NCI-H1048 (cell line): ENCODE results near the gene PLIN3.
"Not testable (repeated sequence)": the region's sequence is repeated elsewhere in the genome, so short reads cannot be mapped to it uniquely, and the experiment has no call there.

Experiments used
- DNase-seq: peaks from one replicate; lab custom pipeline; 2025; lab: John Stamatoyannopoulos, UW

Gene PLIN3

GRCh38 chr19:4811328-4812131, 55.9 kb downstream of the PLIN3 start:
- DNase-seq: peak; percentile 34

GRCh38 chr19:4807188-4807587, 60.3 kb downstream of the PLIN3 start:
- DNase-seq: no peak

- no peak for DNase-seq
Observed at GRCh38 chr19:4806384-4806783, 61.1 kb downstream of the PLIN3 start.

DNA sequence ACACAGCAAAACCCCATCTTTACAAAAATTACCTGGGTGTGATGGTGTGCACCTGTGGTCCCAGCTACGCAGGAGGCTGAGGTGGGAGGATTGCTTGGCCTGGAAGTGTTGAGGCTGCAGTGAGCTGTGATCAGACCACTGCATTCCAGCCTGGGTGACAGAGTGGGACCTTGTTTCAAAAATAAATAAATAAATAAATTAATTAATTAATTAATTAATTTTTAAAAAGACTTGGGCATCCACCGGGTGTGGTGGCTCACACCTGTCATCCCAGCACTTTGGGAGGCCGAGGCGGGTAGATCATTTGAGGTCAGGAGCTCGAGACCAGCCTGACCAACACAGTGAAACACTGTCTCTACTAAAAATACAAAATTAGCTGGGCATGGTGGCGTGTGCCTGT, 62.3 kb downstream of the PLIN3 start:
- not testable (repeated sequence) for DNase-seq

DNA sequence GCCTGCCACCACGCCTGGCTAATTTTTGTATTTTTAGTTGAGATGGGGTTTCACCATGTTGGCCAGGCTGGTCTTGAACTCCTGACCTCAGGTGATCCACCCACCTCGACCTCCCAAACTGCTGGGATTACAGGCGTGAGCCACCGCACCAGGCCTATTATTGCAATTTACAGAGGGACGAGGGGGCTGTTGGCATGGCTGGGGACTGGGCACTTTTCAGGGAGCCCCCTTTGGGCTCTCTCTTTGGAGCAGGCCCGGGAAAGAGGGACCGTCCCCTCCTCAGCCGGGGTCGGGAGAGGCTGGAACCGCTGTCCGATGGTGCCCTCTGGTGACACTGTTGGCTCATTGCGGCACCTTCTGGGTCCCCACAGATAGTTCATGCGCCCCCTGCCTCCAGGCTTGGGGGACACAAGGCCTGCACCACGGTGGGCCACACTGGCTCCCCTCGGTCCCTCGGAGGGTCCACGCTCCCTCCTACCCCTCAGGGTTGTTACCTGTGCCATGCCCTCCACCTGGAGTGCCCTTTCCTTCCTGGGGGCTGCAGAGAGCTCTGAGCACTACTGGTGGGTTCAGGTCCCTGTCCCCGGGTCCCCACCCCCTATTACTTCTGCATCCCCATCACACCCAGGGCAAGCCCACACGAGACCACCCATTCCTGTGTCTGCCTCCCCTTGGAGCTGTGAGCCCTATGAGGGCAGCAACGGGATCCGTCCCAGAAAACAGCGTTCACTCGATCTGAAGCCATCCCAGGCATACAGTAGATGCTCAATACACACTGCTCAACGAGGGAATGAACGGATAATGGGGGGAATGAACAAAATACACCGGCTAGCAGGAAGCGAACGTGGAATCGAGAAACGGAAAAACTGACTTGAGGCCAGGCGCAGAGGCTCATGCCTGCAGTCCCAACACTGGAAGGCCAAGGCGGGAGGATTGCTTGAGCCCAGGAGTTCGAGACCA, 63.5 kb downstream of the PLIN3 start:
- DNase-seq: no peak

DNA sequence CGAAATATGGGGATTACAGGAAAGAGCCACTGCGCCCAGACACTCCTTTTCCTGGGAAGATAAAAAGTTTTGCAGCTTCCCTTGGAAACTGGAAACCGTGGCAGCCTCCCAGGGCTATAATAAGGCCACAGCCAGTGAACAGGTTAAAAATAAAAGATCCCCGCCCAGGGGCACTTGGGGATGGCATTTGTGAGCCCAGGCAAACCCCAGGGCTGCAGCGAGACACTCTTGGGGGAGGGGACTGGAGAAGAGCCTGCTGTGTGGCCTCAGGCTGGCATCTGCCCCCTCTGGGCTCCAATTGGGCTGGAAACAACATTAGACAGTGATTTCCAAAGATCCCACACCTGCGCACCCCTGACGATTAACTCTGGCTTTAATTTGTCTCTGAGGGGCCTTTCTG, 64.8 kb downstream of the PLIN3 start:
- DNase-seq: no peak

DNA sequence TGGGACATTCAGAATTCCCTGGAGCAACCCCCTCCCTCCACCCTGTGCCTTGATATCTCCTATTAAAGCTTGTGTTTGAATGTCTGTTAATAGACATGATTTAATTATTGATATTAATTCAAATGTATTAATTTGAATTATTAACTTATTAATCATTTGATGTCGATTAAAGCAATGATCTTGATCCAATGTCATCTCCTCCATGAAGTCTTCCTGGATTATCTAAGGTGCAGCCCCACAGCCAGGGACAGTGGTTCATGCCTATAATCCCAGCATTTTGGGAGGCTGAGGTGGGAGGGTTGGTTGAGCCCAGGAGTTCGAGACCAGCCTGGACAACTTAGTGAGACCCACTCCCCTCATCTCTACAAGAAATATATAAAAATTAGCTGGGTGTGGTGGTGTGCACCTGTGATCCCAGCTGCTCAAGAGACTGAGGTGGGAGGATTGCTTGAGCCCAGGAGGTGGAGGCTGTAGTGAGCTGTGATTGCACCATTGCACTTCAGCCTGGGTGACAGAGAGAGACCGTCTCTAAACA, 66.3 kb downstream of the PLIN3 start:
- no peak for DNase-seq

GRCh38 chr19:4800591-4801081, 66.8 kb downstream of the PLIN3 start:
- no peak for DNase-seq

DNA sequence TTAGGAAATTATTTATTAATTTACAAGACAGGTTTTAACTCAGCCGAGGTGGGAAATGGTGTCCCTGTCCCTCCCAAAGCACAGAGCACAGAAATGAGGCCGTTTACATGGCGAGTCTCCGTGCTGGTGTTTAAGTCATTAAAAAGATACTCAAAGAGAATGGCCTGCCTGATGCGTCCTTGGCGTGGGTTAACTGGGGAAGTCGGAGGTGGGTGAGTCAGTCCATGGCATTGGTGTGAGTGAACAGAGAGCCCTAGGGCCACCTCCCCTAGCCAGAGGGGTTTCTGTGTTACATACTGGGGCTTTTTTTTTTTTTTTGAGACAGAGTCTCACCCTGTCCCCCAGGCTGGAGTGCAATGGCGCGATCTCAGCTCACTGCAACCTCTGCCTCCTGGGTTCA, 72.1 kb downstream of the PLIN3 start:
- DNase-seq: no peak

DNA sequence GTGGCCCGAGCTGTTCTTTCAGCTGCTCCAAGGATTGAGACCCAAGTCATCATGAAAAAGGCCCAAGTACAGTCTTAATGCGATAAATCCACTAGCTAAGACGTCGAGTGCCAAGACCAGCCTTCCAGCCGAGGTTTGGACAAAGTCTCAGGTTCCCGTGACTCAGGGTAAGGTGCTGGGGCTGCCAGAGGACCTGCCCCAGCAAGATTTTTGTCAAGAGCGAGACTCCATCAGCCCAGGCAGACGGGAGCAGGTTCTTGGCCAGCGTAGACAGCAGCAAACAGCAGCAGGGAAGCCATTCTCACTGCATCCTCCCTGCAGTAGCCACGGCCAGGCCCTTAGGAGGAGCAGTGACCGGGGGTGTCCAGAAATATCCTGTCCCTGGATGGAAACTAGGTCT, 72.5 kb downstream of the PLIN3 start:
- no peak for DNase-seq

- DNase-seq: not testable (repeated sequence)
Observed at GRCh38 chr19:4793278-4793677, 74.2 kb downstream of the PLIN3 start.

DNA sequence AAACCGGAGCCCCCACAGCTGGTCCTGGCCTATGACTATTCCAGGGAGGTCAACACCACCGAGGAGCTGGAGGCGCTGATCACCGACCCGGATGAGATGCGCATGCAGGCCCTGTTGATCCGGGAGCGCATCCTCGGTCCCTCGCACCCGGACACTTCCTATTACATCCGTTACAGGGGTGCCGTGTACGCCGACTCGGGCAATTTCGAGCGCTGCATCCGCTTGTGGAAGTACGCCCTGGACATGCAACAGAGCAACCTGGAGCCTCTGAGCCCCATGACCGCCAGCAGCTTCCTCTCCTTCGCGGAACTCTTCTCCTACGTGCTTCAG, 74.6 kb downstream of the PLIN3 start:
- not testable (repeated sequence) for DNase-seq

DNA sequence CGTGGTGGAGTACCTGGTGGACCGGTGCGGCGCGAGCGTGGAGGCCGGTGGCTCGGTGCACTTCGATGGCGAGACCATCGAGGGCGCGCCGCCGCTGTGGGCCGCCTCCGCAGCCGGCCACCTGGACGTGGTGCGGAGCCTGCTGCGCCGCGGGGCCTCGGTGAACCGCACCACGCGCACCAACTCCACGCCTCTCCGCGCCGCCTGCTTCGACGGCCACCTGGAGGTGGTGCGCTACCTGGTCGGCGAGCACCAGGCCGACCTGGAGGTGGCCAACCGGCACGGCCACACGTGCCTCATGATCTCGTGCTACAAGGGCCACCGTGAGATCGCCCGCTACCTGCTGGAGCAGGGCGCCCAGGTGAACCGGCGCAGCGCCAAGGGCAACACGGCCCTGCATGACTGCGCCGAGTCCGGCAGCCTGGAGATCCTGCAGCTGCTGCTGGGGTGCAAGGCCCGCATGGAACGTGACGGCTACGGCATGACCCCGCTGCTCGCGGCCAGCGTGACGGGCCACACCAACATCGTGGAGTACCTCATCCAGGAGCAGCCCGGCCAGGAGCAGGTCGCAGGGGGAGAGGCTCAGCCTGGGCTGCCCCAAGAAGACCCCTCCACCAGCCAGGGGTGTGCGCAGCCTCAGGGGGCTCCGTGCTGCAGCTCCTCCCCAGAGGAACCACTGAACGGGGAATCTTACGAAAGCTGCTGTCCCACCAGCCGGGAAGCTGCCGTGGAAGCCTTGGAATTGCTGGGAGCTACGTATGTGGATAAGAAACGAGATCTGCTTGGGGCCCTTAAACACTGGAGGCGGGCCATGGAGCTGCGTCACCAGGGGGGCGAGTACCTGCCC, 75.2 kb downstream of the PLIN3 start:
- not testable (repeated sequence) for DNase-seq

DNA sequence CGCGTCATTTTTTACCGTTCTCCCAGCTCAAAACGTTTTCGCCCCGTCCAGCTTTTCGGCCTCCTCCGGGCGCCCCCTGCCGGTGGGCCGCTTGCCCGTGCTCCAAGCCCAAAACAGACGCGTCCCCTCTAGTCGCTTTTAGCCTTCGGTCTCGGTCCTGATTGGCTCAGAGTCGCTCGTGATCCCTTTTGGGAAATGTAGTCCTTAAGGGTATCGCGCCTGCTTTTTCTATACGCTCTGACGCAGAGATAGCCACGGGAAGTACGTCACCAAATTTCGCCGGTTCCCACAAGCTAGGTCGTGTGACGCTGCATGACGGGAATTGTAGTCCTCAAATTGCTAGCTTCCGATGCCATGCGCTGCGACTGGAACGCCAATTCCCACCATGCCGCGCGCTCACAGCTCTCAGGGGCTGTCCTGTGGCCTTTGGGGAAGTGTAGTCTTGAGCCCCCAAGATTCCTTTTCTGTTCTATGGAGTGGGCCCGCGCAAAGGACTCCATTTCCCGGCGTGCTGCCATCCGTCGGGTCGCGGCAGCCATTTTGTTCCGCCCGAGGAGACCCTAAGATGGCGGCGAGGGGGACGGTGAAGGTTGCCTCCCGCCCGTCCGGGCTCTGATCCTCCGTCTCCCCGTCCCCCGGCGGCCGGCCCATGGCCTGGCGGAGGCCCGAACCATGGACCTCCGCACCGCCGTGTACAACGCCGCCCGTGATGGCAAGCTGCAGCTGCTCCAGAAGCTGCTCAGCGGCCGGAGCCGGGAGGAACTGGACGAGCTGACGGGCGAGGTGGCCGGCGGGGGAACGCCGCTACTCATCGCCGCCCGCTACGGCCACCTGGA, 76.1 kb downstream of the PLIN3 start, which contains the start of gene FEM1A:
TSS of gene FEM1A (plus strand) at position 552 of the 836 bp plus-strand sequence. CDS start at position 673, 121 bp downstream.
- DNase-seq: peak; percentile 99
